Mucosa of stomach (tissue), 1 donor: ENCODE data around the gene LRRC8E.
"Not testable (repeated sequence)": the region's sequence is repeated elsewhere in the genome, so short reads cannot be mapped to it uniquely, and the experiment has no call there.

Source experiments
- H3K27me3 ChIP-seq: one replicate; pipeline ENCODE4 v1.7.0; 2013; ENCODE audit warnings: mild to moderate bottlenecking, low read length; ENCODE audit not compliant: control insufficient read depth, insufficient read depth
- H3K36me3 ChIP-seq: one replicate; pipeline ENCODE4 v1.7.0; 2013; ENCODE audit warnings: low read length; ENCODE audit not compliant: control insufficient read depth, insufficient read depth
- H3K4me1 ChIP-seq: one replicate; pipeline ENCODE4 v1.7.0; 2013; ENCODE audit warnings: mild to moderate bottlenecking, low read length; ENCODE audit not compliant: control insufficient read depth, insufficient read depth
- H3K4me3 ChIP-seq: one replicate; pipeline ENCODE4 v1.7.0; 2013; ENCODE audit warnings: low read length
- H3K9ac ChIP-seq: one replicate; pipeline ENCODE4 v1.7.0; 2013; ENCODE audit warnings: mild to moderate bottlenecking, low read length, moderate library complexity
- H3K9me3 ChIP-seq: one replicate; pipeline ENCODE4 v1.7.0; 2013; ENCODE audit warnings: mild to moderate bottlenecking, low read length, moderate library complexity; ENCODE audit not compliant: control insufficient read depth
- donor health status: Pancreatic carcinoma.

LRRC8E gene

GRCh38 chr19:7856679-7857663 is 31.3 kb upstream of the LRRC8E start:
- no peaks in the 10 kb centered on the region for H3K36me3 ChIP-seq
- H3K9ac ChIP-seq, result no peak overlapping the region
- H3K27me3 ChIP-seq, result peaks cover 13% of the 10 kb centered on the region
- H3K9me3 ChIP-seq, result no peaks in the 10 kb centered on the region
- no peak overlapping the region for H3K4me3 ChIP-seq
- H3K4me1 ChIP-seq, result peaks cover 17% of the 10 kb centered on the region

- no peaks in the 10 kb centered on the region for H3K36me3 ChIP-seq
- peaks cover 13% of the 10 kb centered on the region for H3K27me3 ChIP-seq
- H3K4me3 ChIP-seq, result no peak overlapping the region
- no peaks in the 10 kb centered on the region for H3K9me3 ChIP-seq
- H3K4me1 ChIP-seq, result peaks cover 21% of the 10 kb centered on the region
- H3K9ac ChIP-seq, result no peak overlapping the region
These were observed 30.6 kb upstream of the LRRC8E start for GRCh38 chr19:7857727-7858108.

GRCh38 chr19:7858109-7858770 is 30.1 kb upstream of the LRRC8E start:
- H3K4me3 ChIP-seq, result no peak overlapping the region
- peaks cover 13% of the 10 kb centered on the region for H3K27me3 ChIP-seq
- H3K36me3 ChIP-seq, result no peaks in the 10 kb centered on the region

GRCh38 chr19:7859087-7859486 is 29.2 kb upstream of the LRRC8E start:
- not testable (repeated sequence) for H3K36me3 ChIP-seq, H3K4me3 ChIP-seq, H3K9me3 ChIP-seq, H3K9ac ChIP-seq
- Histone ChIP-seq H3K4me1 (peaks cover 12% of the 10 kb centered on the region), H3K27me3 (peaks cover 19% of the 10 kb centered on the region)

More at GRCh38 chr19:7858109-7858770, 30.1 kb upstream of the LRRC8E start:
- Histone ChIP-seq H3K9ac (no peak overlapping the region), H3K4me1 (peaks cover 16% of the 10 kb centered on the region), H3K9me3 (no peaks in the 10 kb centered on the region)

- Histone ChIP-seq H3K9me3 (no peaks in the 10 kb centered on the region), H3K27me3 (peaks cover 26% of the 10 kb centered on the region), H3K36me3 (no peaks in the 10 kb centered on the region), H3K9ac (no peak overlapping the region), H3K4me3 (no peak overlapping the region), H3K4me1 (peaks cover 16% of the 10 kb centered on the region)
These were observed 28.2 kb upstream of the LRRC8E start for GRCh38 chr19:7859831-7860713.

GRCh38 chr19:7860714-7861618 is 27.3 kb upstream of the LRRC8E start:
- peaks cover 21% of the 10 kb centered on the region for H3K4me1 ChIP-seq
- H3K4me3 ChIP-seq, result no peak overlapping the region
- no peaks in the 10 kb centered on the region for H3K9me3 ChIP-seq
- H3K27me3 ChIP-seq, result peaks cover 32% of the 10 kb centered on the region
- no peaks in the 10 kb centered on the region for H3K36me3 ChIP-seq
- H3K9ac ChIP-seq, result no peak overlapping the region

- Histone ChIP-seq H3K4me1 (peaks cover 21% of the 10 kb centered on the region), H3K4me3 (no peak overlapping the region), H3K9ac (peak overlapping the region; percentile 15), H3K27me3 (peaks cover 37% of the 10 kb centered on the region), H3K36me3 (no peaks in the 10 kb centered on the region), H3K9me3 (no peaks in the 10 kb centered on the region)
These were observed 26.5 kb upstream of the LRRC8E start for GRCh38 chr19:7861619-7862412.

GRCh38 chr19:7862413-7862951 is 25.8 kb upstream of the LRRC8E start:
- Histone ChIP-seq H3K9ac (peak overlapping the region; percentile 15), H3K27me3 (peaks cover 40% of the 10 kb centered on the region), H3K4me3 (no peak overlapping the region), H3K36me3 (no peaks in the 10 kb centered on the region), H3K4me1 (peaks cover 21% of the 10 kb centered on the region), H3K9me3 (no peaks in the 10 kb centered on the region)

- Histone ChIP-seq H3K4me1 (peaks cover 24% of the 10 kb centered on the region), H3K9ac (no peak overlapping the region), H3K27me3 (peaks cover 39% of the 10 kb centered on the region), H3K36me3 (no peaks in the 10 kb centered on the region), H3K9me3 (no peaks in the 10 kb centered on the region), H3K4me3 (no peak overlapping the region)
These were observed 24.9 kb upstream of the LRRC8E start for GRCh38 chr19:7863157-7863970.
